OCI-LY1 (cell line): ENCODE data around the gene LDLRAD4.
A peak's percentile ranks its signal among the peaks of the same experiment; 100 is the strongest.

Experiments used
- H2AFZ ChIP-seq: fragments of 200-600 bp; sonication (generic), shearing (Covaris generic); 2 replicates; pipeline ENCODE4 v1.6.0; 2014; ENCODE audit warnings: antibody characterized with exemption, mild to moderate bottlenecking, low read length
- H3F3A ChIP-seq: fragments of 200-600 bp; sonication (generic), shearing (Covaris generic); 2 replicates; pipeline ENCODE4 v1.6.0; 2014; ENCODE audit warnings: mild to moderate bottlenecking, antibody characterized with exemption, low read length, moderate library complexity; ENCODE audit not compliant: insufficient read depth
- H3K27ac ChIP-seq: fragments of 200-600 bp; sonication (generic); 2 replicates; pipeline ENCODE4 v1.5.1; 2014; ENCODE audit warnings: low read length, mixed run types, mild to moderate bottlenecking, low read depth; ENCODE audit not compliant: poor library complexity, severe bottlenecking
- H3K27me3 ChIP-seq: fragments of 200-600 bp; sonication (generic); 2 replicates; pipeline ENCODE4 v1.6.0; 2014; ENCODE audit warnings: antibody characterized with exemption, mild to moderate bottlenecking, low read length, moderate library complexity; ENCODE audit not compliant: insufficient read depth
- H3K36me3 ChIP-seq: fragments of 200-600 bp; sonication (generic); 2 replicates; pipeline ENCODE4 v1.6.1; 2014; ENCODE audit warnings: mild to moderate bottlenecking, antibody characterized with exemption, low read length, moderate library complexity, mixed read lengths; ENCODE audit not compliant: insufficient read depth
- H3K4me1 ChIP-seq: fragments of 200-600 bp; sonication (generic); 2 replicates; pipeline ENCODE4 v1.5.1; 2014; ENCODE audit warnings: mild to moderate bottlenecking, low read length, moderate library complexity; ENCODE audit not compliant: insufficient read depth, severe bottlenecking
- H3K4me2 ChIP-seq: fragments of 200-600 bp; sonication (generic), shearing (Covaris generic); 2 replicates; pipeline ENCODE4 v1.6.1; 2014; ENCODE audit warnings: low read length
- H3K4me3 ChIP-seq: fragments of 200-600 bp; sonication (generic); 2 replicates; pipeline ENCODE4 v1.5.1; 2014; ENCODE audit warnings: low read length, low read depth, mild to moderate bottlenecking, mixed read lengths; ENCODE audit not compliant: poor library complexity, severe bottlenecking
- H3K79me2 ChIP-seq: fragments of 200-600 bp; shearing (Covaris generic); 2 replicates; pipeline ENCODE4 v1.6.1; 2016; ENCODE audit warnings: mixed run types, low read length, mixed read lengths; ENCODE audit not compliant: insufficient read depth
- H3K9ac ChIP-seq: fragments of 200-600 bp; sonication (generic), shearing (Covaris generic); 2 replicates; pipeline ENCODE4 v1.6.1; 2014; ENCODE audit warnings: mild to moderate bottlenecking, low read length, mixed read lengths
- H3K9me2 ChIP-seq: fragments of 200-600 bp; sonication (generic), shearing (Covaris generic); 2 replicates; pipeline ENCODE4 v1.6.1; 2014; ENCODE audit warnings: low read depth, mild to moderate bottlenecking, low read length, mixed read lengths
- H3K9me3 ChIP-seq: fragments of 200-600 bp; shearing (Covaris generic); 2 replicates; pipeline ENCODE4 v1.6.1; 2014; ENCODE audit warnings: low read length, mixed read lengths
- H4K20me1 ChIP-seq: fragments of 200-600 bp; sonication (generic), shearing (Covaris generic); 2 replicates; pipeline ENCODE4 v1.6.0; 2016; ENCODE audit warnings: mild to moderate bottlenecking, low read length; ENCODE audit not compliant: insufficient read depth
- CTCF ChIP-seq: fragments of 200-600 bp; sonication (generic), shearing (Covaris generic); IDR thresholded peaks from 2 replicates; pipeline ENCODE4 v1.5.1; 2017; ENCODE audit warnings: mild to moderate bottlenecking, antibody characterized with exemption, low read length, moderate library complexity, mixed read lengths
- EZH2 ChIP-seq: fragments of 200-600 bp; sonication (generic), shearing (Covaris generic); IDR thresholded peaks from 2 replicates; pipeline ENCODE4 v1.8.0; 2017; ENCODE audit warnings: borderline replicate concordance, mixed run types, mild to moderate bottlenecking, antibody characterized with exemption, low read length, moderate library complexity, mixed read lengths

LDLRAD4 gene

GRCh38 chr18:13216711-13217465, 1.7 kb upstream of the LDLRAD4 start:
- H3K79me2 ChIP-seq = no peaks in the 10 kb centered on the region
- peak overlapping the region; percentile 58 for H3K4me3 ChIP-seq
- peaks cover 6% of the 10 kb centered on the region for H3K4me1 ChIP-seq
- H3K9ac ChIP-seq = no peak overlapping the region
- H4K20me1 ChIP-seq = no peaks in the 10 kb centered on the region
- H3K27me3 ChIP-seq = peaks cover 8% of the 10 kb centered on the region; the same call in 1 of the 2 replicates
- H3K9me2 ChIP-seq = no peaks in the 10 kb centered on the region
- TF ChIP-seq CTCF (no peak), EZH2 (no peak)
- H2AFZ ChIP-seq = no peak overlapping the region
- no peaks in the 10 kb centered on the region for H3F3A ChIP-seq
- H3K27ac ChIP-seq = no peak overlapping the region
- H3K36me3 ChIP-seq = no peaks in the 10 kb centered on the region
- no peaks in the 10 kb centered on the region for H3K9me3 ChIP-seq
- H3K4me2 ChIP-seq = peak overlapping the region; percentile 70

GRCh38 chr18:13217466-13217961, 1.0 kb upstream of the LDLRAD4 start:
- no peaks in the 10 kb centered on the region for H3F3A ChIP-seq
- no peaks in the 10 kb centered on the region for H4K20me1 ChIP-seq
- no peaks in the 10 kb centered on the region for H3K79me2 ChIP-seq
- peak overlapping the region; percentile 58 for H3K4me3 ChIP-seq
- H3K4me2 ChIP-seq = peak overlapping the region; percentile 70
- no peak for TF ChIP-seq CTCF
- TF ChIP-seq EZH2 = no peak
- no peak overlapping the region for H2AFZ ChIP-seq
- H3K36me3 ChIP-seq = no peaks in the 10 kb centered on the region
- H3K27me3 ChIP-seq = peaks cover 8% of the 10 kb centered on the region; the same call in 1 of the 2 replicates
- no peak overlapping the region for H3K27ac ChIP-seq
- H3K9ac ChIP-seq = no peak overlapping the region; the same call in 1 of the 2 replicates
- peaks cover 6% of the 10 kb centered on the region for H3K4me1 ChIP-seq
- no peaks in the 10 kb centered on the region for H3K9me3 ChIP-seq
- no peaks in the 10 kb centered on the region for H3K9me2 ChIP-seq

GRCh38 chr18:13217971-13218367, 591 bp upstream of the LDLRAD4 start:
- Histone ChIP-seq H3K9me3 (no peaks in the 10 kb centered on the region), H3F3A (no peaks in the 10 kb centered on the region), H3K9me2 (no peaks in the 10 kb centered on the region), H3K27me3 (peaks cover 12% of the 10 kb centered on the region; the same call in 1 of the 2 replicates), H3K4me1 (peaks cover 6% of the 10 kb centered on the region), H3K79me2 (no peaks in the 10 kb centered on the region), H3K9ac (no peak overlapping the region), H3K4me2 (peak overlapping the region; percentile 70; the same call in 1 of the 2 replicates), H2AFZ (no peak overlapping the region), H3K27ac (no peak overlapping the region), H4K20me1 (no peaks in the 10 kb centered on the region), H3K36me3 (no peaks in the 10 kb centered on the region), H3K4me3 (peak overlapping the region; percentile 6)
- TF ChIP-seq CTCF (no peak), EZH2 (no peak)
